Fibroblast of peridontal ligament (primary cell): ENCODE measurements around the gene OXSR1.
"Not testable (repeated sequence)": the region's sequence is repeated elsewhere in the genome, so short reads cannot be mapped to it uniquely, and the experiment has no call there.

Source experiments
- DNase-seq: peaks from one replicate; pipeline ENCODE4 v3.0.0-alpha.2; 2010; ENCODE audit errors: extremely low read depth

Gene OXSR1

GRCh38 chr3:38222032-38222634 lies 56.8 kb downstream of the OXSR1 start:
- DNase-seq, result no peak

GRCh38 chr3:38224357-38224756 lies 59.0 kb downstream of the OXSR1 start:
- DNase-seq, result peak; percentile 18

DNA sequence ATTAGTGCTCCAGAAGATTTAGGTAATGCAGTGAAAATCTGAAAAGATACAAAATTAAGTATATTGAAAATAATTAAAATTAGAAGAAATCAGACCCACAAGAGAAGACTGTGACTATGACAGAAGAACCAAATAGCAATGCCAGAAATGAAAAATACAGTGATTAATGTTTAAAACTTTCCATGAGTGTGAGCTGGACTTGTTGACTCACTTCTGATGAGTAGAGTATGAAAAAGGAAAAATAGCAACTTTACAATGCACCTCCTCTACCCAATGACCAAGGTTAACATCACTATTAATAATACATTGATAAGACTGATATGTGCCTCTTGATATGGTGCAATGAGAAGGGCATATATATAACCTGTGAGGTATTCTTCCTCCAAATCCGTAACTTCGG lies 60.9 kb downstream of the OXSR1 start:
- peak; percentile 36 for DNase-seq

DNA sequence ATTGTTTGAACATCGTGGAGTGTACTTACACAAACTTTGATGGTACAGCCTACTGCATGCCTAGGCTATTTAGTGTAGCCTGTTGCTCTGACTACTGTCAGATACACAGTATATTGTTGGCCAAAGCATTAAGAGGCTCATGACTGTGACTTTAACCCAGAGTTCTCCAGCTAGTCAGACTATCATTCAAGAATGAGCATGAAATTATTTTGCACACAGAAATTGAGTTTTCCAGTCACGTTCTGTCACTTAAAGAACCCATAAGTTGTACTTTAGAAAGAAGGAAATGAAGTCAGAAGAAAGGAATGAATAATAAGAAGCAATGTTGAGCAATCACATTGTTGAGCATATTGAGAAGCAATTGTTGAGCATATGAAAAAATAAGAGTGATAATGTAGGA lies 62.7 kb downstream of the OXSR1 start:
- DNase-seq, result peak; percentile 66

DNA sequence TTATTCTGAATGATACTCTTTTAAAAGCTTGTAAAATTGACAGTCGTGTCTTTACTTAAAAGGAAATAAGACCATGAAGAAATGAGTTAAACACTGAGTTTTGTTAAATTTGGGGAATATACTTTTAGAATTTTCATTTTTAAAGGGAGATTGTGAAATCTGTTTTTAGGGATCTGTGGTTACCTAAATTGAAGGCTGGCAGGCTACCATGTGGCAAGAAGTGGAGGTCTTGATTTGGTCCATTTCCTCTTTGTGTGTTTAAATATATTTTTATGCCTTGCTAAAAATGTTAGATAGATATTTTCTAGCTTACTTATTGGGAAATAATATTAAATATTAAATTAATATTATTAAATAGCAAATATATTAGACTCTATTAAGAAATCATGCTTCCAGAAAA lies 63.7 kb downstream of the OXSR1 start:
- peak; percentile 80 for DNase-seq

DNA sequence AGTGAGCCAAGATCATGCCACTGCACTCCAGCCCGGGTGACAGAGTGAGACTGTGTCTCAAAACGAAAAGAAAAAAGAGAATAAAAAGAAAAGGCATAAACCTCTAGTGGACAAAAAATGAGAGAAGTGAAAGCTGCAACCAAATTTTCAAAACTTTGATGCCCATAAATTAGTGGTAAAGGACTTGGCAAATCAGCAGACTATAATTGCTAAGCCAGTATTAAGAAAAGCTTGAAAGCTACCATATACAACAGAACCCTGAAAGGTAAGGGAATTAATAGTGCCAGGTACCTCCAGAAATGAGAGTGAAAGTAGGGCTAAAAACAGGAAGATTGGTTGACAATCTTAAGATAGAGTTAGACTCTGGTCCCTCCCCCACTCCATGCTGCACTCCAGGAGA lies 67.4 kb downstream of the OXSR1 start:
- no peak for DNase-seq

DNA sequence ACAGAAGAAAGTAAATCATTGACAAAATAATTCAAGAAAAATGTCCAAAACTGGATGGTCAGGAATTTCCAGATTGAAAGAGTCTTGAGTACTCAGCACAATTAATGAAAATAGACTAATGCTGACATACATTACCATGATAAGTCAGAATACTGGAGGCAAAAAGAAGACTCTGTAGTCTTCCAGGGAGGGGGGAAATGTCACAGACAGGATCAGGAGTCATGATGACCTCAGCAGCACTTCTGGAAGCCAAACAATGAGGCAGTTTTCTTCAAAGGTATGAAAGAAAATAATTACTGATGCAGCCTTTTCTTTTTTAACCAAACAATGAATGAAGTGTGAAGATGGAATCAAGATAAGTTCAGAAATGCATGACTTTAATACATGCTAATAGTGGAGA lies 70.1 kb downstream of the OXSR1 start:
- DNase-seq, result no peak

- no peak for DNase-seq
Observed at GRCh38 chr3:38238416-38239008, 73.2 kb downstream of the OXSR1 start.

DNA sequence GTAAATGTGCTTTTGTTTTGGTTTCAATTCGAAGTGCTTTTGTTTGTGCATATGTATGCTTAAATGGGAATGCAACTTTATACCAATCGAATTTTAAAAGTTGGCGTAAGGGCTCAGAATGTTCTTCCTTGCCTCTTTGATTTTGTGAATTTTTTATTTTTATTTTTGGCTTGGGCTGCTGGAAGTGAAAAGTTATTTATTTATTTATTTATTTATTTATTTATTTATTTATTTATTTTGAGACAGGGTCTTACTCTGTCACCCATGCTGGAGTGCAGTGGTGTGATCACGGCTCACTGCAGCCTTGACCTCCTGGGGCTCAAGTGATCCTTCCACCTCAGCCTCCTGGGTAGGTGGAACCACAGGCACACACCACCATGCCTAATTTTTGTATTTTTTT lies 77.5 kb downstream of the OXSR1 start:
- not testable (repeated sequence) for DNase-seq

- no peak for DNase-seq
Observed at GRCh38 chr3:38245930-38246329, 80.6 kb downstream of the OXSR1 start.

GRCh38 chr3:38247366-38248035 lies 82.2 kb downstream of the OXSR1 start:
- DNase-seq, result peak; percentile 93

DNA sequence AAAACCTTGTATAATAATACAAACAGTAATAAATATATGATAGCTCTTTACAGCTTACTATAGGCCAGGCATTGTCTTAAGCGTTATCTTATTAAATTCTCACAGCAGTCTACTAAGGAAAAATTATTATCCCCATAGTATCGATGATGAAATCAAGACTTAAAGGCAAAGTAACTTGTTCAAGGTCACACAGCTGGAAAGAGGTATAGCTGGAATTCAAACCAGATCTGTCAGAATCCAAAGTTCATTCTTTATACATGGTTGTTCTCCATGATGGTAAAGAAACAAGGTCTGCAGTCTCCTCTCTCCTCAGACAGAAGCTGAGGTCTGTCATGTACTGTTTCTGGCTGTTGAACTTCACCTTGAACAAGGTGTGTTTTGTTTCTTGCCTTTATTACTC lies 84.9 kb downstream of the OXSR1 start:
- no peak for DNase-seq

DNA sequence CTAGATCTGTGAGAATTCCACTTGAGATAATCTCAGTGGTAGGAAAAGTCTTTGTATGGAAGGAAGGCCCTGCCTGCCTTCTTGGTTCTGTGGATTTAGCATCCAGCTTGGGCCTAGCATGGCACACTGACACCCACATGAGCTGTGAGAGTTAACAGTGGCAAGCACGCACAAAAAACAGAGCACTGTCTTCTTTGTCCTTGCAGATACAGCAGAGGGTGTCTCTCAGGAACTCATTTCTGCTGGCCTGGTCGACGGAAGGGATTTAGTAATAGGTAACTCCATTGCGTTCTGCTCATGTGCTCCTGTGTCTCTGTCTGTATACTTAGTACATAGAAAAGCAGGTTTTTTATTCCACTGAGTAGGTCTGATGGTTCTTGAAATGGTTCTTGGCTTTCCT lies 85.9 kb downstream of the OXSR1 start:
- no peak for DNase-seq

DNA sequence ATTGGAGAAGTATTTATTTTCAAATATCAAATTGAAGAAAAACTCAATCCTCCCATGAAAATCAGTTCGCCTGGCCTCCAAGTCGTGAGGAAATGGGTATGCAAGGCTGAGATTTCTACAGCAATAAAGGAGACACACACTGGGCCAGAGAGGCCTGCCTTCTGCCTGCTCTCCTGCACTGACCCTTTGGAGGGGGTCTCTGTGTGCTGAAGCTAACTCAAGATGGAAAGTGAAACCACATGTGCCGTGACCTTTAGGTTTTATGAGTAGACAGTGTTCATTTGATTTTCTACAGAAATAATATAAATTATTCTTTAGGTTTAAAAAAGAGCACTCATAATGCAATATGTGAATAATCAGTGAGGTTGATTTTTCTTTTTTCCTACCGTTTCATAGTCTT lies 88.4 kb downstream of the OXSR1 start:
- DNase-seq, result no peak

DNA sequence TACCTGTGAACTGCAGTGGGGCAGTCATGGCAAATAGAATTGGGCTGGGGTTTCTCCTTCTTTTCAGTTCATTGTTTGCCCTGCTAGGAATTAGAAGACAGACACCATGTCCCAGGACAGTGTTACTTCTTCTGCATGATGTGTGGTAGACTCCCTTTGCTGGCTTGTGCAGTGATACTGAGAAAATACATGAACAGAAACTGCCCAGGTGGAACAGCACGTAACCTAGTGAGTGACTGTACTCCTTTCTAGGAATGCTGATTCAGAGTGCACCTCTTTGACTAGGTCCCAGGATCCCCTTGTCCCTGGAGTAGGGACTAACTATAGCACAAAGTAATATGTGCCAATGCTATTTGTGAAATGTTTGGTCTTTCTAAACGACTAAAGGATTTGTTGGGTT lies 89.5 kb downstream of the OXSR1 start:
- DNase-seq, result no peak

DNA sequence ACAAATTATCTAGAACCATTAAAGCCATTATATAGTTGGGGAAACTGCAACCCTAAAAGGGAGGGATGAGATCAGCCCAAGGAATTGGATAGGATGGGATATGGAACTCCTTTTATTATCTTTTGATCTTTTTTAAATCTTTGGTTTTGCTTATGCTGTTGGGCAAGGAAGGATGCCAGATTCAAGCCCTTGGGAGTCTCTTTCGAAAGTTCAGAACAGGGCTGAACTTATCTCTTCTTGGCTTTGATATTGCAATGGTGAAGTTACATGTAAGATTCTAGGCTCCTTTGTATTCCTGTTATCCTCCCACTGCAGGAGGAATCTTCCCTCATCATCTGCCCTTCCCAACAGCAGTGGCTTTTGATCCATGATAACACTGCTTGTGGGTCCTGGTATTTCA lies 90.3 kb downstream of the OXSR1 start:
- peak; percentile 87 for DNase-seq

- no peak for DNase-seq
Observed at GRCh38 chr3:38257583-38257982, 92.2 kb downstream of the OXSR1 start.

- DNase-seq, result no peak
Observed at GRCh38 chr3:38260474-38260873, 95.1 kb downstream of the OXSR1 start.

DNA sequence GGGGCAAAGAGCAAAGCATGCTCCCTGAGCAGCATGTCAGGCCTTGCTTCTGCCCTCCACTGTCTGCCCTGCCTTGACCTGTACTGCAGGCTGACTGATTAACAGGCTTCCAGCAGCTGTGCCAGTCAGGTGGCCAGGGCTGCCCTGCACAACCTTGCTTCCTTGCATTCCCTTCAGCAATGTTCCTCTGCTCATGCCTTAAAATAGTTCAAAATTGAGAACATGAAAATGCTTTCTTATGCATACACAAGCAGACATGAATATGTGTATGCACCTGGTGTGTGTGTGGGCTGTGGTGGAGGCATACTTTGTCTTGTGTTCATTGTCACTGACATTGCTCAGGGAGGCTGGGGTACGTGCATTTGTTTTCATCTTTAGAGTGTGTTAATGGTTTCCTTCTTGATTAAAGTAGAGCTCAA lies 99.0 kb downstream of the OXSR1 start:
- DNase-seq, result no peak

DNA sequence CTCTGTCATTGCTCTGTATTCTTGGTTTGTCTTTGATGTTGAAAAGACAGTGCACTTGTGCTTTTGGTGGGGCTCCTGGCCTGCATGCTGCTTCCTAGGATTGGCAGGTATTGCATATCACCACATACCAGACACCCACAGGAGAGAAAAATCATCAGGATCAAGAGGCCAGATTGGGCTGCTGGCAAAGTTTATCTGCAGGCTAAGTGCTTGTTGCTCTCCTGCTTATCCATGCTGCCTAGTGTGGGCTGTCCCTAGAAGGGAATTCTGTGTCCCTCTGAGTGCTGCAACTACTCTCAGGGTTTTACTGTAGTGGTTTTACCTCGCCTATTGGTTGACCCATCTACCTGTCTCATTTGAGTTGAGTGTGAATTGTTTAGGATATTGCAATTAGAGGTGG lies 99.4 kb downstream of the OXSR1 start:
- no peak for DNase-seq

DNA sequence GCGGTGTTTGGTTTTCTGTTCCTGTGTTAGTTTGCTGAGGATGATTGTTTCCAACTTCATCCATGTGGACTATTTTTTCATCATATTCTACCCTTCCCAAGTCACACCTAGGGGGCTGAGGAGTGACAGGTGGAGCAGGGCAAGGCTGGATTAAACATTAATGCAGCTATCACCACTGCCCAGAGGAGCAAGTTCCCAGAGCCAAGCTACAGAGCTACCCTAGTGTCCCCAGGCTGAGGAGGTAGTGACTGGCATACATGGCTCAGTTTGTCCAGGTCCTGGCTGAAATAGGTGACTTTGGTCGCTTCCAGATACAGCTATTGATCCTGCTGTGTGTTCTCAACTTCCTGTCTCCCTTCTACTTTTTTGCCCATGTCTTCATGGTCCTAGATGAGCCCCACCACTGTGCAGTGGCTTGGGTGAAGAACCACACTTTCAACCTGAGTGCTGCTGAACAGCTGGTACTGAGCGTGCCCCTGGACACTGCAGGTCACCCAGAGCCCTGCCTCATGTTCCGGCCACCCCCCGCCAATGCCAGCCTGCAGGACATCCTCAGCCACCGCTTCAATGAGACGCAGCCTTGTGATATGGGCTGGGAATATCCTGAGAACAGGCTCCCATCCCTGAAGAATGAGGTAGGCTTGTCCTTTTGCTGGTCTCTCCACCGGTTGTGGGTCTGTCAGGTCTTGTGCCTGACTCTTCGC lies 100.4 kb downstream of the OXSR1 start, which contains the start of gene SLC22A13:
SLC22A13 (plus strand) TSS at position 209 of the 704 bp plus-strand sequence; CDS start at position 258, 49 bp downstream.
- DNase-seq, result no peak

DNA sequence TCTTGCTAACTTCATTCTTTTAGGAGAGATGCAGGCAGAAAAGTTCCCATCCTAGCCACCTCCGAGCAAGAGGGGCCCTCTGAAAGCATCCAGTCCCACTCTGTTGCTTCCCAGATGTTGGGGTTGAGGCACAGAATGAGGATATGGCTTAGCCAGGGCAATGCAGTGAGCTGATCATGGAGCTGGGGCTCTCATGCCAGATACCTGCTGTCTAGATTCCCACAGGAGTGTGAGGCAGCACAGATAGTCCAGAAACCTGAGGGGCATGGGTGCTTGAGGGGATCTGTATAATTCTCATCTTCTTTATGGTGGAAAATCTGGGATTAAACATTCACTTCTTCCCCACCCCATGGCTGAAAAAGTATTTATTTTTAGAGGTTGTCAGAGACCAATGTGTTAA lies 101.5 kb downstream of the OXSR1 start:
- no peak for DNase-seq

- no peak for DNase-seq
Observed at GRCh38 chr3:38267662-38268061, 102.3 kb downstream of the OXSR1 start.
